IMR-90 (cell line): Measurements from ENCODE around the gene ATP11A. TPM values are rescaled to one million over a fixed set of nuclear protein-coding genes. Genes with fewer than 3 reads are reported as not detected.

ENCODE experiments used
- ATAC-seq: fragments of 200-7000 bp; cut with Tn5 transposase; 2 replicates; pipeline ENCODE4 v1.9.1; 2020; ENCODE audit warnings: low read depth, mild to moderate bottlenecking, moderate library complexity
- BruUV-seq: library from RNA; stranded (reverse); fragments of 400-500 nt; replicated peaks from 2 replicates; lab custom pipeline; 2021; lab: Mats Ljungman, UMichigan
- CTCF ChIA-PET: fragments of 300-600 bp; formaldehyde crosslinking; extraction: SDS; loops from one replicate; lab custom pipeline; 2021; ENCODE audit warnings: antibody characterized with exemption; lab: Yijun Ruan, JAX
- POLR2A ChIA-PET: fragments of 300-600 bp; sonication (Branson Sonifier 250); formaldehyde crosslinking; loops from one replicate; lab custom pipeline; 2022; ENCODE audit warnings: antibody characterized with exemption; ENCODE audit not compliant: unreplicated experiment; lab: Charles Lee
- DNase-seq: peaks from one replicate; pipeline ENCODE4 v3.0.0; 2013
- H2AFZ ChIP-seq: replicated peaks from 2 replicates; pipeline ENCODE3; 2013; ENCODE audit warnings: low read length, mild to moderate bottlenecking; ENCODE audit not compliant: poor library complexity
- H2AK5ac ChIP-seq: 2 replicates; pipeline ENCODE4 v1.6.1; 2013; ENCODE audit warnings: low read depth, low read length, inconsistent platforms
- H2AK9ac ChIP-seq: replicated peaks from 2 replicates; pipeline ENCODE3; 2013; ENCODE audit warnings: mild to moderate bottlenecking, low read depth, low read length, moderate library complexity; ENCODE audit not compliant: poor library complexity
- H2BK120ac ChIP-seq: 2 replicates; pipeline ENCODE4 v1.6.1; 2013; ENCODE audit warnings: low read depth, low read length, inconsistent platforms
- H2BK15ac ChIP-seq: 3 replicates; pipeline ENCODE4 v1.6.1; 2013; ENCODE audit warnings: low read depth, low read length, inconsistent platforms
- H2BK20ac ChIP-seq: 2 replicates; pipeline ENCODE4 v1.6.1; 2013; ENCODE audit warnings: low read depth, mild to moderate bottlenecking, inconsistent platforms, low read length, moderate library complexity
- H2BK5ac ChIP-seq: 2 replicates; pipeline ENCODE4 v1.6.1; 2013; ENCODE audit warnings: mild to moderate bottlenecking, low read depth, low read length, inconsistent platforms; ENCODE audit not compliant: poor library complexity, severe bottlenecking
- H3K14ac ChIP-seq: replicated peaks from 2 replicates; pipeline ENCODE4 v1.6.1; 2013; ENCODE audit warnings: low read depth, low read length, inconsistent platforms
- H3K18ac ChIP-seq: 2 replicates; pipeline ENCODE4 v1.6.1; 2013; ENCODE audit warnings: low read depth, low read length, control low read depth
- H3K23ac ChIP-seq: 2 replicates; pipeline ENCODE4 v1.6.1; 2013; ENCODE audit warnings: low read depth, low read length, inconsistent platforms
- H3K27ac ChIP-seq: 2 replicates; pipeline ENCODE4 v1.5.1; 2013; ENCODE audit warnings: mild to moderate bottlenecking, control low read depth, low read length; ENCODE audit not compliant: insufficient read depth
- H3K27me3 ChIP-seq: 2 replicates; pipeline ENCODE4 v1.6.1; 2013; ENCODE audit warnings: low read length; ENCODE audit not compliant: control insufficient read depth, insufficient read depth
- H3K36me3 ChIP-seq: 2 replicates; pipeline ENCODE4 v1.6.1; 2013; ENCODE audit warnings: low read length, mixed read lengths; ENCODE audit not compliant: control insufficient read depth, insufficient read depth
- H3K4ac ChIP-seq: 2 replicates; pipeline ENCODE4 v1.6.1; 2013; ENCODE audit warnings: low read depth, low read length, inconsistent platforms
- H3K4me1 ChIP-seq: 2 replicates; pipeline ENCODE4 v1.6.1; 2013; ENCODE audit warnings: low read length, mixed read lengths; ENCODE audit not compliant: control insufficient read depth, insufficient read depth
- H3K4me2 ChIP-seq: 2 replicates; pipeline ENCODE4 v1.6.1; 2013; ENCODE audit warnings: low read depth, mild to moderate bottlenecking, control low read depth, low read length, moderate library complexity
- H3K4me3 ChIP-seq: 2 replicates; pipeline ENCODE4 v1.5.1; 2013; ENCODE audit warnings: low read depth, mild to moderate bottlenecking, control low read depth, low read length, moderate library complexity; ENCODE audit not compliant: insufficient read depth
- H3K56ac ChIP-seq: 2 replicates; pipeline ENCODE4 v1.6.1; 2013; ENCODE audit warnings: low read length, inconsistent platforms; ENCODE audit not compliant: insufficient read depth; ENCODE audit errors: extremely low read depth
- H3K79me1 ChIP-seq, 2 experiments: 2 replicates each; pipeline ENCODE4 v1.6.1; 2013; ENCODE audit warnings: low read length in 2 of 2, inconsistent platforms in 1 of 2, low read depth in 1 of 2
- H3K9ac ChIP-seq: 2 replicates; pipeline ENCODE4 v1.6.1; 2013; ENCODE audit warnings: low read depth, low read length, control low read depth
- H3K9me1 ChIP-seq: 2 replicates; pipeline ENCODE4 v1.6.1; 2013; ENCODE audit warnings: low read length, inconsistent platforms; ENCODE audit not compliant: insufficient read depth
- H3K9me3 ChIP-seq: 2 replicates; pipeline ENCODE4 v1.6.1; 2013; ENCODE audit warnings: low read length; ENCODE audit not compliant: control insufficient read depth, insufficient read depth
- H4K20me1 ChIP-seq: 2 replicates; pipeline ENCODE4 v1.6.1; 2013; ENCODE audit warnings: low read length, inconsistent platforms; ENCODE audit not compliant: insufficient read depth
- H4K5ac ChIP-seq: 2 replicates; pipeline ENCODE4 v1.6.1; 2013; ENCODE audit warnings: mild to moderate bottlenecking, low read depth, low read length, control low read depth
- H4K8ac ChIP-seq, 2 experiments: 2 replicates each; pipeline ENCODE4 v1.6.1; 2013; ENCODE audit warnings: low read depth in 2 of 2, low read length in 2 of 2, control low read depth in 1 of 2, inconsistent platforms in 1 of 2
- H4K91ac ChIP-seq: 2 replicates; pipeline ENCODE4 v1.6.1; 2013; ENCODE audit warnings: low read depth, low read length, inconsistent platforms; ENCODE audit not compliant: insufficient read depth
- CTCF ChIP-seq: conservative IDR thresholded peaks from 2 replicates; pipeline ENCODE4 v1.5.1; 2012; ENCODE audit warnings: mild to moderate bottlenecking, low read depth, low read length, improper control_type of control experiment
- RCOR1 ChIP-seq: IDR thresholded peaks from 2 replicates; pipeline ENCODE4 v1.6.1; 2012; ENCODE audit warnings: mild to moderate bottlenecking, low read length, improper control_type of control experiment; ENCODE audit not compliant: insufficient replicate concordance
- WGBS, 2 experiments: methylation state at CpG; one replicate each; pipeline versions ENCODE4 v1.1.5 to v1.1.7; 2013; ENCODE audit warnings: missing lambda C conversion rate in 2 of 2; ENCODE audit not compliant: insufficient read length in 1 of 2; ENCODE audit errors: extremely low coverage in 2 of 2; 5-methylcytosine and 5-hydroxymethylcytosine counted together
- dilution Hi-C: fragments of 300-500 bp; cut with HindIII; formaldehyde crosslinking; loops from one replicate; pipeline ENCODE4 v1.14.3; 2018; ENCODE audit warnings: low sequenced_read_pairs; ENCODE audit not compliant: unreplicated experiment
- in situ Hi-C: fragments of 300-500 bp; cut with MboI; formaldehyde crosslinking; loops from 3 replicates; pipeline ENCODE4 v1.14.3; 2019; ENCODE audit warnings: low sequenced_read_pairs, inconsistent platforms, mixed read lengths
- intact Hi-C: fragments of 100-400 bp; cut with micrococcal nuclease; formaldehyde crosslinking; loops from 2 replicates; pipeline ENCODE4 v1.10.0; 2022
- polyA plus RNA-seq, 3 experiments: library from polyadenylated mRNA; depleted of rRNA; stranded (reverse); fragments of >200 nt; gene quantifications; 2 replicates each; pipeline ENCODE4 v1.2.3, GENCODE V29; 2012; ENCODE audit warnings: low replicate concordance in 1 of 3
- total RNA-seq: library from RNA; depleted of rRNA; stranded (reverse); fragments of >200 nt; gene quantifications from 2 replicates; pipeline ENCODE4 v1.2.3, GENCODE V29; 2012

ATP11A gene
- total and polyA plus RNA-seq, 2 of the 4 experiments (the other 2 are of a cell fraction): 8.4 to 12.0 TPM

GRCh38 chr13:112888238-112889111 lies 198.6 kb downstream of the ATP11A start:
- Histone ChIP-seq H2BK20ac (no peak overlapping the region), H3K9ac (no peak overlapping the region), H3K36me3 (peaks cover 3% of the 10 kb centered on the region), H3K4me2 (no peak overlapping the region), H4K5ac (no peak overlapping the region), H3K9me3 (no peaks in the 10 kb centered on the region), H3K14ac (no peak overlapping the region), H3K4me1 (peaks cover 3% of the 10 kb centered on the region; the same call in 1 of the 2 replicates), H3K56ac (no peak overlapping the region), H3K27ac (no peak overlapping the region), H3K4me3 (no peak overlapping the region), H4K91ac (no peak overlapping the region), H3K27me3 (peaks cover 41% of the 10 kb centered on the region), H2BK120ac (no peak overlapping the region), H3K23ac (no peak overlapping the region), H3K79me1 (no peaks in the 10 kb centered on the region), H3K9me1 (peaks cover 9% of the 10 kb centered on the region), H3K18ac (no peak overlapping the region), H3K4ac (no peak overlapping the region), H4K20me1 (no peaks in the 10 kb centered on the region), H4K8ac (no peak overlapping the region), H2AFZ (no peak overlapping the region), H2BK15ac (no peak overlapping the region), H2AK5ac (no peak overlapping the region), H2AK9ac (no peak overlapping the region), H2BK5ac (no peak overlapping the region)
- intact Hi-C loops: no loop called here
- in situ Hi-C loops: no loop called here
- dilution Hi-C loops: no loop called here
- WGBS, 2 experiments: 95% methylated on average over 17 of the region's 34 CpGs; no CpG with 5 or more reads in 1 of the 2 experiments
- POLR2A ChIA-PET: no interaction called here
- TF ChIP-seq CTCF: no peak
- TF ChIP-seq RCOR1: no peak
- DNase-seq (no peak), ATAC-seq (no peak)
- CTCF ChIA-PET: no interaction called here
- BruUV-seq: no TSS peak
